ENCODE measurements around the gene RMND5A.
A peak's percentile ranks its signal among the peaks of the same experiment; 100 is the strongest.

RMND5A gene

DNA sequence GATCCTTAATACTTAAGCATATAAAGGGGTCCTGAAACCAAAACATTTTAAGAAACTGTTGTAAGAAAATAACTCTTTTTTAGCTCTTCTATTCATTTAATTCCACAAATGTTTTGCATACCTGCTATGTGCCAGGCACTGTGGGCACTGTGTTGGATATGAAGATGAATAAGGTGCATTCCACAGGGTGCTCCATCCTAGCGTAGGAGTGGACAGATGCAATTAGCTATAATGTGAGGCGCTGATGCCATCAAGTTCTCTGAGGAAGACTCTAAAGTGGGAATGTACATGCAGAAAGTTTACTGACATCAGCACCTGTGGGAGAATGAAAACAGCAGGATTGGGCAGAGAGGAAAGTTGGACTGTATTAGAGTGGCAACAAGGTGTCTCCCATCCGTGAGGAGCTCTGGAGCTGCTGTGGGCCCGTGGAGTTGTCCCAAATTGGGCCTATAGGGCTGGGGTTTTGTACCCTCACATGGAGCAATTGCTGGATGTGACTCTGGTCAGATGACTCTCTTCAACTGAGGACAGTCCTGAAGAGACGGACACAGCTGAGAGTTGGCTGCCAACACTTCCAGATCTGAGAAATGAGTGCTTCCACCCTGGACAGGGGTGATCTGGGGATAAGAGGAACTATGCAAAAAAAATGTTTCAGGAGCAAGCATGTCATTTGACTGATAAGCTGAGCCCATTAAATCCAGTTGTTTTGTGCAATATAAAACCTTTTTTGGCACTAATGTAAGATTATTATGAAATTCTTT lies 48.3 kb downstream of the RMND5A start:
- DNase-seq, result no peak

DNA sequence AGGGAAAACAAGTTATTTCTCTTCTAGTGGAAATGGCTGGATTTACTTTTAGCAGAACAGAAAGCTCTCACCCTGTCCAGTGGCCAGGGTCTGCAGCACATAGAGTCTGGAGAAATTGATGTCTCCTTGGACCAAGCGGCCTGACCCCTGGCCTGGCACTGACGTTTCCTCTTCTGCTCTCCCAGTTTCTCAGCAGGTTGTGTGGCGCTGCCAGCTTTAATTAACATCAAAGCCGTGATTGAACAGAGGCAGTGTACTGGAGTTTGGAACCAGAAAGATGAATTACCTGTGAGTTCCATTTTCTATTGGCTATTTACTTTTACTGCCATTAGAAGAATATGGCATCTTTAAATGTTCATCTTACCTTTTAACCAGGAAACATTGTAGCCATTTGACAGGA lies 49.7 kb downstream of the RMND5A start:
- DNase-seq, result no peak

DNA sequence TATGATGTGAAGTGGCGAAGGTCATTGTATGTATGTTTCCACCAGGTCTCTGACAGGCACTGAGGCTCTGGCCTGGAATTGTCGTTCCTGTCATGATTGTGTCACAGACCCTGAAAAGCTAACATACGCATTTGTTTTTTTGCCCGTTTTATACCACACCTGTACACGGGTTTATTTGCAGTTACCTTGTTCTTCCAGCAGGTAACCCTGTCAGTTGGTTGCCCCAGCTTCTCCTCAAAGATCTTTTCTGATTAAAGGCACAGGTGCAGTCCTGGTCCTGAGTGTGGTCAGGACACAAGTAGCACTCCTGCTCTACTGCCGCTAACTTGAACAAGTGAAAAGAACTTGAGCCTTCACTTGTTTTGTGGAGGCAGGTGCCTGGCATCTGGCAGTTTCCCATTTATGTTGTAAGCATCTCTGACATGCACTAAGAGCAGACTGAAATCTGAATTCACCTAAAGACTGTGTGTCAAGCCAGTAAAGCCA lies 50.8 kb downstream of the RMND5A start:
- no peak for DNase-seq

DNA sequence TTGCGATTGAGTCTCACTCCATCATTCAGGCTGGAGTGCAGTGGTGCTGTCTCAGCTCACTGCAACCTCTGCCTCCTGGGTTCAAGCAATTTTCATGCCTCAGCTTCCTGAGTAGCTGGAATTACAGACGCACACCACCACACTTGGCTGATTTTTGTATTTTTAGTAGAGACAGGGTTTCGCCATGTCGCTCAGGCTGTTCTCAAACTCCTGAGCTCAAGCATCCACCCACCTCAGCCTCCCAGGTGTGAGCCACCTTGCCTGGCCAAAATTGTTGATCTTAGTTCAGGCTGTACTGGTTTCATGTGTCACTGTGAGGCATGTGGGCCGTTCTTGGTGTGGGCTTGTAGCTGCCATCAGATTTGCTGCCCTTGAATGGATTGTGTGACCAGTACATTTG lies 52.5 kb downstream of the RMND5A start:
- no peak for DNase-seq

DNA sequence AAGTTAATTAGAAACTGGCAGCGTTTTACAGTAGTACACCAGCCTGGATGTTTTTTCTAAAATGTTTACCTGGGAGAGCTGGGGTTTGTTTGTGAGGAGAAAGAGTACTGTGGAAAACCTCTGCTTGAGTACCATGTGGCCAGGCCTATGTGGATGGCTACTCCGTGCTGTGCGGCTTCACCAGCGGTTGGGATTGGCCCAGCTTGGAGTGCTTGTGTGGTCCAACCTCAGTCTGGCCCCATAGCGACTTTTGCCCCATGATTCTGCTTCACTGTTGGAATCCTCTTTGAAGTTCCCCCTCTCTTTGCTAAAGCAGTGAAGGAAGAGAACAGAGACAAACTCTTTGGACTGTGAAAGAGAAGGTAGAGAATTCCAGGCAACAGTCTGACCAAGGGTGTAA lies 54.8 kb downstream of the RMND5A start:
- no peak for DNase-seq

DNA sequence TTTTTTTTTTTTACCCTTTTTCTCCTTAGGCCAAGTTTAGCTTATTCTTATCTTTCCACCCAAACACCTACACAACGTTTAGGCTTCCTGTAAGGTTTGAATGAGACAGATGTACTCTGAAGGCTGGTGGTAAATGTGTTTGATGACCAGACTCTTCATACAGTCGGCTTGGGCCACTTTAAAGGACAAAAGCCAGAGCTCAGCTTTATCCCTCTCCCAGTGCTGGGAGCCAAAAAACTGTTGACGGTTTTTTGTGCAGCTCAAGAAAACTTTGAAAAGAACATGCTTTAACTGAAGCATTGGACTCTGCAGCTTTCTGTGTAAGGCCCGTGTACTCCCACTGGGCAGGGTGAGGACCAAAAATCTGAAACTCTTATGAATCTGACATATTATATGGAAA lies 55.2 kb downstream of the RMND5A start:
- DNase-seq, result no peak

DNA sequence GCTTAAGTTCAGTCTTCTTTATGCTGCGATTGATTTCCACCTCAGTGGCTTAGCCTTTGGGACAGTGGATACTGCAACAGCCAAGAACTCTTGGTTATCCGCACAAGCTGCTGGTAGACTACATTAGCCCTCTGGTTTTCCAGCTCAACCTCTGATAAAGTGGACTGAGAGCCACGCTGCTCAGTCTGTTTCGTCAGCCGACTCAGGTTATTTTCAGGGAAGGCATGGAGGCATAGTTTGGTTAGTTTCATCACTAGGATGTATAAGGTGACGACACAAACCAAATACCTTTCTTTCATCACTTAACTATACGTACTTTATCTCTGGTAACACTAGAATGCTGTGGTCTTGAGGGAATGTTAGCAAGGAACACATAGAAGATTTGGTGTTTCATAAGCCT lies 56.4 kb downstream of the RMND5A start:
- no peak for DNase-seq

DNA sequence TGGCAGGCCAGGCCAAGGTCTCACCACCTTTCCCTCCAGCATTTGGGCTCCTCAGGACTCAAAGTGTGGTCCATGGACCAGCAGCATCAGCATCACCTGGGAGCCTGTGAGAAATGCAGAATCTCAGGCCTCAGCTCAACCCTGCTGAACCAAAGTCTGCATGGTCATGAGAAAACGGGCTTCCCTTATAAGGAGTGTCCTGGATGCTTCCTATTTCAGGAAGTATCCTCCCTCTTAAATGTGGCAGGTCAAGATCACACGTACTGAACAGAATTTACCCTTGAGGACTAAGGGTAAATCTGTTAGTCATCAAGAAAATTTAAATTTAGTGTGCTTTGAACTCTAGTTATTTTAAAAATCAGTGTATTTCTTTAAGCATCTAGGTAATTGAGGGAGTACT lies 58.9 kb downstream of the RMND5A start:
- DNase-seq, result no peak

DNA sequence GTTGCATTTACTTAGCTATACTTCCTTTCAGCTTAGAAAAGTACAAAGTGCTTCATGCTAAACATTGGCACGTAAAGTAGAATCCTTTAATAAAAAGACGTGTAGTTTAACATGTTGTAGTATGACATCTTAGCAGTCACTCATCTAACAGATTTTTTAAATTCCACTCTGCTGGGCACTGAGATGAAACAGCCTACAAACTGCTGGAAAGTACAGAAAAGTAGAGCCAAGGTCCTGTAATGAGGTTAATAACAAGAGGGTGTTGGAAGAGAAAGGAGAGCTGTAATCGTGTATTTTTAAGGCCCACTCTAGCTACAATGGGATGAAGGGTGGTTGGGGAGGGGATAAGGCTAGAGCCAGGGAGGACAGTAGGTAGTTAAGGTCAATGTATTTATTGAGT lies 59.9 kb downstream of the RMND5A start:
- DNase-seq, result no peak

DNA sequence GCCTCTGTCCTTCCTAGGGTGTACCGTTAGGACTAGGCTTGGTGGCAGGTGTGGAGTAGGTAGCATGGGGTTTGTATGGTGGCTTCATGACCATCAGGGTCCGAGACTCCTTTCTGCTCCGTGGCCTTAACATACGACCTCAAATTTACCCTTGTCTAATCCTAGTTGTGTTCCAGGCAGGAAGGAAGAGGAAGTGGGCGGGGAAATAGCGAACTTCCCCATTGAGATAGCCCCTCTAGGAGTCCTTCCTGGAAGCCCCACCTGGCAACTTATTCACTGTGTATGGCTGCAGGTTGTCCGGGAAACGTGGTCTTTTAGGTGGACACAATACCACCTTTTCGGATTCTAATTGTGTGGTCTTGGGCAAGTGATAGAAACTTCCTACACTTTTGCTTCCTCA lies 61.3 kb downstream of the RMND5A start:
- DNase-seq, result no peak

DNA sequence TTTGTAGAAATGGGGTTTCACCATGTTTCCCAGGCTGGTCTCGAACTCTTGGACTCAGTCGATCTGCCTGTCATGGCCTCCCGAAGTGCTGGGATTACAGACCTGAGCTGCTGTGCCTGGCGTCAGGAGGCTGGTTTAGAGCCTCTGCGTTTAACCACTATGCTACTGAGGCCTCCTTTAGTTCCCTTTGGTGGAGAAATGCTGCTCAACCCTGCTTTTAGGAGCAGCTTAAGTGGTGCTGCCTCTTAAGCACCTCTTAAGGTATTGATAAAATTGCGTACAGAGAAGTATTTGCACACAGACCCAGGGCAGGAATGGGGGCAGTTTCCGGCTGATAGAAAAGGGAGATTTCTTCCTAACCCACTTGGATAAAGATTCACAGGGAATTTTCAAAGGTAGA lies 62.7 kb downstream of the RMND5A start:
- DNase-seq, result no peak

DNA sequence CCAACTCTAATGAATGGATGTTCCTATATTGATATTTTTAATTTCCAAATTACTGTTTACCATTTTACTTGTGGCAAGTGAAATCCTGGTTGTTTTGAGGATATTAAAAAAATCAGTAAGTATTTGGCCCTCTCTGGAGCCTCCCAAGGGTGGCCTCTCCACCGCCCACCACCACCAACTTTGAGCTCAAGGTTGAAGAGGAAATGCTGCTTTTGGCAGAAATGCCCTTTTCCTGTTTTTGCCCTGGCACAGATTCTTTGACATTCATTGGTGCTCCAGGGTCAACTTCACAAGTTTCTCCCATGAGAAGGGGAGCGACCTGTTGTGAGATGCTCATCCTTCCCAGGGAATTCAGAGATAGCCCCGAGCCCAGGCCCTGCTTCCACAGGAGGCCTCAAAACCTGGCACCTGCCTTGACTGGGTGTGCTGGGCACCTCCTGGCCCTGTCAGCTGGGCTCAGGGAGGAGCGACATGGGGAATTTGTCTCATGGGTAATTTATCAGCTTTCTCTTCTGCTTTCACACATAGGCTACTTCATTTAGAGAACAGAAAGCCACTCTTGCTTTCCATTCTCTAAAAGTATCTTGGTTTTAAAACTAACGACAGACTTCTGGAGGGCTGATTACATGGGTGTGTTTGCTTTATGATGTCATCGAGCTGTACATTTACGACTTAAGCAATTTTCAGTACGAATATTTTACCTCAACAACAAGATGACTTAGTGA lies 63.7 kb downstream of the RMND5A start:
- no peak for DNase-seq

DNA sequence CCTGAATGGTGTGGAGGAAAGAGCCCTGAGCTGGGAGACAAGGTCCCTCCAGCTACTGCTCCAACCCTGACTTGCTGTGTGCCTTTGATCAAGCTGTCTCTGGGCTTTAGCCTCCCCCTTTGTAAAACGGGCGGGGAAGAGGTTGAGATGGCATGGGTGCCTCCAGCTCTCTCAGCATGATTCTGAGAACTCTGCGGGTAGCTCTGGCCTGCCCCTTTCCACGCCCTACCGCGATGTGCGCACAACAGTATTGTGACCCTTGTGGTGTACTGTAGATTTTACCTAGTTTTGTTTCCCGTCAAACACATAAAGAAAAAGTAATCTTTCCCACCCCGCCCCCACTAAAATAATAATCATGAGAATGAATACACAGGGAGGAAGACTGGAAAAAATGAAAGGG lies 65.4 kb downstream of the RMND5A start:
- no peak for DNase-seq

DNA sequence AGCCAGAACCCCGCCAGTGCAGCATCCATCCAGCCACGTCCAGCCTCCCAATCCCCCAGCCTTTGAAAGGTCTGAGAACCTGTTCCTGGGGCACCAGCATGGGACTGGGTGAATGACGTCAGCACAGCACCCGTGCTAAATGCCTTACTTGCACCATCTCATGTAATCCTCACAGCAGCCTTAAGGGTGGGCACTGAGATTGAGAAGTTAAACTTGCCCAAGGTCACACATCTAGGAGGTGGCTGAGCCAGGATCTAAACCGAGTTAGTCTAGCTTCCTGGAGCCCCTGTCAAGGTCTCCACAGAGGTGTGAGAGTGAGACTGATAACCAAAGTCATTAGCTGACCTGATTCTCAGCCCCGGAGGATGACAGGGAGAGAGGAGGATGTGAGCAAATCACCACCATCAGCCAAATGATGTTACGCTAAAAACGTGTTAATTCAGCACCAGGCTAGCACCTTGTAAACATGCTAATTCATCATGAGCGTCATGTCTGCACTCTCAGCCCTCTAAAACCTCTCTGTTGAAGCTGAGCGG lies 66.0 kb downstream of the RMND5A start:
- DNase-seq, result no peak

DNA sequence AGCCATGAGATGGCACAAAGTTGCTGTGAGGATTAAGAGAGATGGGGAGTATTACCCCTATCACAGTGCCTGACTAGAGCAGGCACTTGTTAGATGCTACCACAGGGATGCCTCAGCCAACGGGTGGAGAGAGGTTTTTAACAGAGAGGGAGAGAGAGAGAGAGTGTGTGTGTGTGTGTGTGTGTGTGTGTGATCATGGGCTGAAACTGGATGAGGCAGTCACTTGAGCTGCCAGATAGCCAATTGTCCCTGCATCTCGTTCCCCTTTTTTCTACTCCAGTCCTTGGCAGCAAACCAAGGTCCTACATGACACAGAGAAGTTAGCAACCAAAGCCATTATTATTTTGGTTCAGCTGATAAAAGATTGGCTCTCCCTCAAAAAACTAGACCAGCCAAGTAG lies 67.6 kb downstream of the RMND5A start:
- DNase-seq, result no peak

DNA sequence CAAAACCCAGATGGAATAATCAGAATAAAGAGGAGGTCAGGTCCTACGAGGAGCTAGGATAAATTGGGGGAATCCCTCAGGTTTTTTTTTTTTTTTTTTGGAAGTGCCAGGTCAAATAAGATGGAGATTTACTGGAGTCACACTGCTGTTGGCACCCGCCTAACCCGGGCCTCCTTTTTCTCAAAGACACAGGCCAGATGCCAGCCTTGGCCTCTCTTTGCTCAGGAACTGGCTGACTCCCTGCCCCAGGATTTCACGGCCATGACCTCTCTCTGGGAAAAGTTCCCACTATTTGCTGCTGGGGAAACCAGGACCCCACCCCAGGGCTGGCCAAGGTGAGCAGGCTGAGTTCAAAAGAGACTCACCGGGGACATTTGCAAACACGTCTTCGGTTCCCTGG lies 68.1 kb downstream of the RMND5A start:
- no peak for DNase-seq

DNA sequence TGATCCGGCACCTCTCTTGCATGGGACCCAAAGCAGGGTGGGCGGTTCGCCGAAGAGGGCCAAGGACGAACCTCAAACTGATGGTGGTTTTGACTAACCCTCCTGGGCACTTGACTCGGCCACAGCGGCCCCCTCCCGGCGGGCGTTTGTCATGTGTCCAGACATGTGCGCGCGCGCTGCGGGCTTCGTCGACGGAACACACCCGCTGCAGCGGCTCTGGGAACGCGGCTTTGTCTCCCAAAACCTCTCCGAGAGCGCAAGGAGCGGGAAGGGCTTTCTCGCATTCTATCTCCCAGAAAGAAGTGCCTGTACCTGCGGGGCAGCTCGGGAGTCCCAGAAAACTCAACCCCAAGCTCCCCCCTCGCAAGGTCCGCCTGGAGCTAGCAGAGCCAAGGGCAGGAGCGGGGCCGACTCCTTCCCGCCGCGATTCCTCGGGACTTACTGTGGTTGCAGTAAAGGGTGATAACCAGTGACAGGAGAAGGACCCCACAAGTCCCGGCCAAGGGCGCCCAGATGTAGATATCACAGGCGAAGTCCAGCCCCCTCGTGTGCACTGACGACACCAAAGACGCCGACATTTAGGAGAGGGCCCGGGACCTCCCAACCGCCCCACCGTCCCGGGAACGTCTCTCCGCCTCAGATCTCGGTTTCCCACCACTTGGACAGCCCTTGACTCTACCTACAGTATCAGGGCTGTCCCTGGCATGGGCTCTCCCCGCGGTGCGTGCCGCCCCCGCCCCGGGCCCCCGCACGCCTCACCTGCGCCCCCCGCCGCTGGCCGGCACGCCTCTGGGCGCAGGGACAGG lies 69.0 kb downstream of the RMND5A start:
- no peak for DNase-seq

DNA sequence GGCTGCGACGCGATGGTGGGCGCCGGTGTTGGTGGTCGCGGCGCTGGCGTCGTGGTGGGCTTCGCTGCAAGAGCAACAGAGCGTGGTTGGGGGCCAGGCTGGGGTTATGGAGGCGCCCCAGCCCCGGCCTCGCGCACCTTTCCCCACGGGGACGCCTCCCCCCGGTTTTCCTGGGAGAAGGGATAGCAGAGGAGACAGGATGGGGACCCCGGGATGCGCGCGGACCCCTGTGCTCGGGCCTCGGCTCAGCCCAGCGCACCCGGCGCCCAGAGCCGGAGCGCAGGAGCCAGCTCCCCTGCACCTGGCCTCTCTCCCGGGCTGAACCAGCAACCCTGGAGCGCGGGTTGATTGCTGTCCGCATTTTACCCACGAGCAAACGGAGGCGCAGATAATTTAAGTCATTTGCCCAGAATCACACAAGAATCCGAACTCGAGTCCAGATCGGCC lies 69.6 kb downstream of the RMND5A start:
- DNase-seq, result no peak

DNA sequence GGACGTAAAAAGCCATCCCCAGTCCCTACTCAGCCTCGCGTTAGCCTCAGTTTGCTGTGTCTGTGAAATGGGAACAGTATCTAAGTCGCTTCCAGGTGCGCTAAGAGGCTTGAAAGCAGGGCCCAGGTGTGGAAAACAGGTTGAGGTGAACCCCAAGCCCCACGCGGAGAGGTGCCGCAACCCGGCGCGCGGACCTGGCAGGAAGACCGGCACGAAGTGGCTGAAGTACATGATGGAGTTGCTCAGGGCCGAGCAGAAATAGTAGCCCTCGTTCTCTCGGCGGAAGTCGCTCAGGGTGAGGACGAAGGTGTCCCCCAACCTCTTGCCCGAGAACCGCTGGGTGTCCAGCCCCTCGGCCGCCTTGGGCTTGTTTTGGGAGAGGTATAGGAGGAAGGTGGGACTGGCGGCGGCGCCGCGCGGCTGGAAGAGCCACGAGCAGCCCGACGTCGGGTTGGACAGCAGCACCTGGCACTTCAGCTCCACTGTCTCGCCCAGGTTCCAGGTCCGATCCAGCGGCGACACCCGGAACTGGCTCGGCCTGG lies 70.1 kb downstream of the RMND5A start:
- DNase-seq, result peak in 1 of 2 experiments; percentile 55

DNA sequence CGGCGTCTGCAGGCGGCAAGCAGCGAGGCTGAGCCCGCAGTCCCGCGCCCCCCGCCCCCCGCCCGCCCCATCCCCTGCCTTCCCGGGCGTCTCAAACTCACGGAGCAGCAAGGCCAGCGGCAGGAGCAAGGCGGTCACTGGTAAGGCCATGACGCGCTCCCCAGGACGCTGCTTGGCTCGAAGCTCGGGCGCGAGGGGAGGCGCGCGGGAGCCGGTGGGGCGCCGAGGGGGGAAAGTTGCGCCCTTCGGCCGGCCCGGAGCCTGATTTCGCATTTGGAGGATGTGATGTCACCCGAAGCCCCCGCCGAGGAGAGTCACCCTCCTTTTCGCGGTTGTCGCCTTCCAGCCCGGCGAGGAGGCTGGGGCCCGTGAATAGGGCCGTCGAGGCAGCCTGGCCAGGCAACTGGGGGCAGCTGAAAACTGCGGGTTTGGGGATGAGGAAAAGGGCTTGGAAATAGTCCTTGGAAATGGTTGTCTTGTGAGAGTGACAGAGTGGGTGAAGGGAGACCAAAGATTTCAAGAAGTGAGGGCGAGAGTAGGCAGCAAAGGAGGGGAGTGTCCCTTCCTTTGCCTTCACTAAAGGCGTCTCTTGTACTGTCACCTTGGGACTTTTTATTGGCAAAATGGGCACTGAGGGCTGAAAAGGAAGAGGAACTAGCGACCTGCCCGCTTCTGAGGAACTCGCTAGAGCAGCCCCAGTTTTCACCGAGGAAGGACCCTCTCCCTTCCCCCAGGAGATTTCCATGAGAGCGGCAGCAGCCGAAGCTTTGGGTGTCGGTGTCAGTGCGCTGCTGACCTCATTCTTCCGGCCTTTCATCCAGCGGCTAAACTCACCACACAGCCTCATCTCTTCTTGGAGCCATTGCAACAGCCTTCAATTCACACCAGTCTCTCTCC lies 70.8 kb downstream of the RMND5A start, which contains the start of gene CD8A:
TSS of gene CD8A (minus strand) at position 238 of the 897 bp plus-strand sequence. CDS start at position 150, 88 bp downstream.
- DNase-seq, result peak in 1 of 2 experiments; percentile 55

DNA sequence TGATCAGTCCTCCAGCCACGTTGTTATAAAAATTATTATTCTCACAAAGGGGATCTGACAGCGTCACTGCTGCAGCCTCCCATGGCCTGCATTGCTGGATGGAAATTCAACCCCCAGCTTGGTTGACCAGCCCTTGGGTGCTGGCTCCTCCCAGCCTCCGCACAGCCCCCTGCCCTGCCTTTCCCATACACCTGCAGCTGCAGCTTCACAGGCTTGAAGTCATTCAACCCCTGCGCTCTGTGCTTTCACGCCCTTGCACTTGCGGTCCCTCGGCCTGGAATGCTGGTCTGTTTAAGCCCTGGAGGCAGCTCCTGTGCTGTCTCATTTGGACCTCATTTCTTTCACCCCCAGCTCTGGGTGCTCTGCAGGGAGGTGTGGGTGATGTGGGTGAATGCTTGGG lies 71.5 kb downstream of the RMND5A start:
- peak in 1 of 2 experiments; percentile 71 for DNase-seq

DNA sequence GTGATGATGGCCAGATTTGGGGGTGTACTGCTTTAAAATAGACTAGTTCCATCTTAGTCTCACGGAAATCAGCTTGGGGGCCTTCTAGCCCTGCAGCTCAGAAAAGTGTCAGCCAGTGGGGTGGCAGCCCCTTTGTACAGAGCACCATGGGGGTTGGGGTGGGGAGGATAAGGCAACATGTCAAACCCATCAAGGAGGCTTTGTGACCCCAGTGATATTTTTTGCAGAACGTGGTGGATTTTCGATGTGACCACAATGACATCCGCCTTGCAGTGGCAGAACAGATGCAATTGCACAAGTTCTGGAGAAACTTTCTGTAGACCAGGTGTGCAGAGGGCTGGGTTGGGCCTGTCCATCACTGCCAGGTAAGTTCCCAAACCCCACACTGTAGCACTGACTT lies 73.7 kb downstream of the RMND5A start:
- DNase-seq, result no peak
